Keratinocyte (primary cell): Measurements from ENCODE around the gene LRGUK. TPM values are rescaled to one million over a fixed set of nuclear protein-coding genes. Genes with fewer than 3 reads are reported as not detected.

Experiments
- DNase-seq: peaks from one replicate; pipeline ENCODE4 v3.0.0-alpha.2; 2011; ENCODE audit warnings: low read depth, missing footprints, low spot score
- FAIRE-seq: peaks from 2 replicates; lab custom pipeline; 2011; peaks lifted over from hg19 to GRCh38; lab: Jason Lieb, UNC
- H2AFZ ChIP-seq: 2 replicates; pipeline ENCODE4 v1.6.0; 2012; ENCODE audit warnings: low read length, control low read depth, inconsistent platforms; ENCODE audit not compliant: control insufficient read depth
- H3K27ac ChIP-seq: 2 replicates; pipeline ENCODE4 v1.5.1; 2011; ENCODE audit warnings: low read length; ENCODE audit not compliant: control insufficient read depth, insufficient read depth
- H3K27me3 ChIP-seq: 3 replicates; pipeline ENCODE4 v1.6.0; 2011; ENCODE audit warnings: low read length; ENCODE audit not compliant: control insufficient read depth, insufficient read depth; ENCODE audit errors: extremely low read depth
- H3K36me3 ChIP-seq, 2 experiments: 2 replicates in 1 of 2; 3 replicates in 1 of 2; pipeline ENCODE4 v1.5.1; 2011; ENCODE audit warnings: low read length in 2 of 2, mild to moderate bottlenecking in 1 of 2; ENCODE audit not compliant: control insufficient read depth in 2 of 2, insufficient read depth in 2 of 2; ENCODE audit errors: extremely low read depth in 1 of 2
- H3K4me1 ChIP-seq: 3 replicates; pipeline ENCODE4 v1.5.1; 2011; ENCODE audit warnings: low read length; ENCODE audit not compliant: control insufficient read depth, insufficient read depth; ENCODE audit errors: extremely low read depth
- H3K4me2 ChIP-seq: 3 replicates; pipeline ENCODE4 v1.6.0; 2011; ENCODE audit warnings: low read depth, low read length; ENCODE audit not compliant: control insufficient read depth, insufficient read depth; ENCODE audit errors: extremely low read depth
- H3K4me3 ChIP-seq, 3 experiments: fragments of 200-600 bp in 1 of 3; sonication (generic) in 1 of 3; 2 replicates in 2 of 3; 3 replicates in 1 of 3; pipeline ENCODE4 v1.5.1; 2011 to 2016; ENCODE audit warnings: low read length in 3 of 3, mild to moderate bottlenecking in 3 of 3, control low read depth in 2 of 3, inconsistent platforms in 1 of 3, low read depth in 1 of 3, mixed read lengths in 1 of 3, mixed run types in 1 of 3, moderate library complexity in 1 of 3; ENCODE audit not compliant: control insufficient read depth in 2 of 3, insufficient read depth in 2 of 3; ENCODE audit errors: extremely low read depth in 1 of 3
- H3K79me2 ChIP-seq: 2 replicates; pipeline ENCODE4 v1.6.0; 2012; ENCODE audit warnings: low read length; ENCODE audit not compliant: control insufficient read depth, insufficient read depth
- H3K9ac ChIP-seq: 3 replicates; pipeline ENCODE4 v1.6.0; 2011; ENCODE audit warnings: low read length; ENCODE audit not compliant: control insufficient read depth, insufficient read depth; ENCODE audit errors: extremely low read depth
- H3K9me1 ChIP-seq: 3 replicates; pipeline ENCODE4 v1.6.0; 2011; ENCODE audit warnings: low read length; ENCODE audit not compliant: control insufficient read depth, insufficient read depth; ENCODE audit errors: extremely low read depth
- H3K9me3 ChIP-seq: 2 replicates; pipeline ENCODE4 v1.5.1; 2012; ENCODE audit warnings: low read depth, low read length; ENCODE audit not compliant: control insufficient read depth
- H4K20me1 ChIP-seq: 3 replicates; pipeline ENCODE4 v1.6.0; 2011; ENCODE audit warnings: low read length; ENCODE audit not compliant: control insufficient read depth, insufficient read depth; ENCODE audit errors: extremely low read depth
- EZH2 ChIP-seq: IDR thresholded peaks from one replicate; pipeline ENCODE4 v1.6.1; 2012; ENCODE audit warnings: inconsistent platforms, mild to moderate bottlenecking, low read length, moderate library complexity
- dilution Hi-C: fragments of 300-500 bp; cut with MboI; formaldehyde crosslinking; loops from one replicate; pipeline ENCODE4 v1.7.0; 2020; ENCODE audit warnings: low sequenced_read_pairs; ENCODE audit not compliant: extremely low pct_ligation_motif_present
- polyA plus RNA-seq, 5 experiments: library from polyadenylated mRNA; depleted of rRNA in 3 of 5; stranded (reverse) in 3 of 5; stranded (forward) in 1 of 5; unstranded in 1 of 5; fragments of >200 nt; gene quantifications; 1 replicate in 1 of 5; 2 replicates in 3 of 5; 3 replicates in 1 of 5; pipeline versions ENCODE4 v1.2.1 to v1.2.3, GENCODE V29; 2011 to 2012; ENCODE audit warnings: missing spikeins in 2 of 5, low read depth in 1 of 5, low replicate concordance in 1 of 5
- TF ChIP-seq, protein P1 (sequence below), 3 experiments: IDR thresholded peaks in 1 of 3; conservative IDR thresholded peaks in 1 of 3; optimal IDR thresholded peaks in 1 of 3; 2 replicates in 2 of 3; 3 replicates in 1 of 3; pipeline versions ENCODE3 to v1.5.1; 2011; ENCODE audit warnings: low read length in 3 of 3, mild to moderate bottlenecking in 3 of 3, moderate library complexity in 2 of 3, control low read depth in 1 of 3, inconsistent platforms in 1 of 3; ENCODE audit not compliant: insufficient read depth in 2 of 3; ENCODE audit errors: extremely low read depth in 1 of 3

LRGUK gene
- polyA plus RNA-seq, 1 donor (not counting 4 experiments of a cell fraction or from before 2014, with no cell fraction given): 0.50 TPM

- Histone ChIP-seq H3K9me3 (no peaks in the 10 kb centered on the region), H3K79me2 (peaks cover 9% of the 10 kb centered on the region), H3K4me3 (no peak overlapping the region)
Observed at GRCh38 chr7:134313543-134313942, 186.4 kb downstream of the LRGUK start.

More at GRCh38 chr7:134313543-134313942, 186.4 kb downstream of the LRGUK start:
- H2AFZ ChIP-seq: no peak overlapping the region
- DNase-seq: no peak
- H3K27ac ChIP-seq: no peak overlapping the region
- H3K36me3 ChIP-seq: no peaks in the 10 kb centered on the region
- FAIRE-seq: no peak
- no peak overlapping the region for H3K9ac ChIP-seq
- H3K27me3 ChIP-seq: no peaks in the 10 kb centered on the region
- no peaks in the 10 kb centered on the region for H3K9me1 ChIP-seq
- TF ChIP-seq, protein P1, sequence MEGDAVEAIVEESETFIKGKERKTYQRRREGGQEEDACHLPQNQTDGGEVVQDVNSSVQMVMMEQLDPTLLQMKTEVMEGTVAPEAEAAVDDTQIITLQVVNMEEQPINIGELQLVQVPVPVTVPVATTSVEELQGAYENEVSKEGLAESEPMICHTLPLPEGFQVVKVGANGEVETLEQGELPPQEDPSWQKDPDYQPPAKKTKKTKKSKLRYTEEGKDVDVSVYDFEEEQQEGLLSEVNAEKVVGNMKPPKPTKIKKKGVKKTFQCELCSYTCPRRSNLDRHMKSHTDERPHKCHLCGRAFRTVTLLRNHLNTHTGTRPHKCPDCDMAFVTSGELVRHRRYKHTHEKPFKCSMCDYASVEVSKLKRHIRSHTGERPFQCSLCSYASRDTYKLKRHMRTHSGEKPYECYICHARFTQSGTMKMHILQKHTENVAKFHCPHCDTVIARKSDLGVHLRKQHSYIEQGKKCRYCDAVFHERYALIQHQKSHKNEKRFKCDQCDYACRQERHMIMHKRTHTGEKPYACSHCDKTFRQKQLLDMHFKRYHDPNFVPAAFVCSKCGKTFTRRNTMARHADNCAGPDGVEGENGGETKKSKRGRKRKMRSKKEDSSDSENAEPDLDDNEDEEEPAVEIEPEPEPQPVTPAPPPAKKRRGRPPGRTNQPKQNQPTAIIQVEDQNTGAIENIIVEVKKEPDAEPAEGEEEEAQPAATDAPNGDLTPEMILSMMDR (optimal IDR thresholded peaks at IDR 0.05 in 1 of 3, IDR thresholded peaks at IDR 0.05 in 1 of 3, conservative IDR thresholded peaks at IDR 0.05 in 1 of 3; ENCODE audit: extremely low read depth in 1 of 3, insufficient read depth in 2 of 3, low read length in 3 of 3): no peak
- no peak for TF ChIP-seq EZH2
- dilution Hi-C loops: no loop called here
- H4K20me1 ChIP-seq: no peaks in the 10 kb centered on the region
- H3K4me1 ChIP-seq: peaks cover 13% of the 10 kb centered on the region
- no peak overlapping the region for H3K4me2 ChIP-seq

Other genes with a start within 250 kb of the LRGUK start
- 12.1 to 18.6 TPM (median 16.0 TPM) in 3 replicates for gene SLC35B4, start 189.6 kb downstream of the LRGUK start, polyA plus RNA-seq